Testis (tissue), 3 donors: Measurements from ENCODE around the gene NKAIN2. TPM values are rescaled to one million over a fixed set of nuclear protein-coding genes. Genes with fewer than 3 reads are reported as not detected.

Source experiments
- DNase-seq: peaks from one replicate; pipeline ENCODE4 v3.0.0-alpha.2; 2019
- H3K27ac ChIP-seq, 2 donors: fragments of 200-600 bp; sonication (generic); one replicate each; pipeline ENCODE4 v1.5.1; 2019
- H3K27me3 ChIP-seq: fragments of 200-600 bp; sonication (generic); one replicate; pipeline ENCODE4 v1.5.1; 2019
- H3K36me3 ChIP-seq: fragments of 200-600 bp; sonication (generic); one replicate; pipeline ENCODE4 v1.5.1; 2017; ENCODE audit warnings: low read depth; ENCODE audit errors: missing control alignments
- H3K4me1 ChIP-seq: fragments of 200-600 bp; sonication (generic); one replicate; pipeline ENCODE4 v1.5.1; 2019
- H3K4me3 ChIP-seq, 2 donors: fragments of 200-600 bp; sonication (generic); one replicate each; pipeline ENCODE4 v1.5.1; 2017 to 2019
- H3K9me3 ChIP-seq: fragments of 200-600 bp; sonication (generic); one replicate; pipeline ENCODE4 v1.5.1; 2017
- POLR2A ChIP-seq: fragments of 450-650 bp; IDR thresholded peaks from one replicate; pipeline ENCODE4 v1.6.1; 2017; ENCODE audit warnings: antibody characterized with exemption, mild to moderate bottlenecking, moderate library complexity
- WGBS, 2 donors: methylation state at CpG; one replicate each; pipeline ENCODE4 v1.1.5; 2018; 5-methylcytosine and 5-hydroxymethylcytosine counted together
- intact Hi-C: fragments of 100-400 bp; cut with DNase I; formaldehyde crosslinking; loops from one replicate; pipeline ENCODE4 v1.15.1; 2023; ENCODE audit warnings: low total_unique reads
- polyA plus RNA-seq: library from polyadenylated mRNA; stranded (reverse); fragments of 350-450 nt; fragmentation: Illumina TruSeq; extraction: RNeasy Lipid Tissue Mini Kit (QIAGEN cat#74804); gene quantifications from one replicate; pipeline ENCODE4 v1.2.3, GENCODE V29; 2014; ENCODE audit warnings: low read depth, low replicate concordance; ENCODE audit not compliant: insufficient read depth
- total RNA-seq, 2 donors: library from RNA; depleted of rRNA; stranded (reverse); fragments of >200 nt; gene quantifications; one replicate each; pipeline ENCODE4 v1.2.3, GENCODE V29; 2016
- TF ChIP-seq, protein P1 (sequence below), 3 experiments: fragments of 450-650 bp in 2 of 3; fragments of 200-600 bp in 1 of 3; sonication (generic) in 1 of 3; IDR thresholded peaks; one replicate each; pipeline ENCODE4 v1.5.1; 2016 to 2019; ENCODE audit warnings: antibody characterized with exemption in 3 of 3, mild to moderate bottlenecking in 2 of 3, moderate library complexity in 1 of 3

NKAIN2 gene
- total and polyA plus RNA-seq, 3 donors from 2014 or later: 0.56 to 1.1 (median 0.71) TPM

DNA sequence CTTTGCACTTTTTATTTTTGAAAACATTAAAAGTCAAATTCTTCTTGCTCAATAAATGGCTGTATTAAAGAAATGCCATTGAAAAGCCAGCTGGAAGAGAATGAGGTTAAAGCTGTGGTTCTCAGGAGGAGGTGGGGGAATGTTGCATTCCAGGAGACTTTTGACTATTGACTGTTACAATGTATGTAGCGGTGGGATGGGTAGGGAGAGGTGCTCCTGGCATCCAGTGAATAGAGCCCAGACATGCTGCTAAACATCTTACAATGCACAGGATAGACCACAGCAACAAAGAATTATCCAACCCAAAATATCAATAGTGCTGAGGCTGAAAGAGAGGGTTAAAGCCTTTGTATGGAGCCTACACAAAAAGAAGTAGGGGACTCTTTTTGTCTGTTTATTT, 295.9 kb downstream of the NKAIN2 start:
- intact Hi-C loops: no loop called here
- 69 to 83% methylated on average over 1 of the region's 1 CpG for WGBS, 2 donors

DNA sequence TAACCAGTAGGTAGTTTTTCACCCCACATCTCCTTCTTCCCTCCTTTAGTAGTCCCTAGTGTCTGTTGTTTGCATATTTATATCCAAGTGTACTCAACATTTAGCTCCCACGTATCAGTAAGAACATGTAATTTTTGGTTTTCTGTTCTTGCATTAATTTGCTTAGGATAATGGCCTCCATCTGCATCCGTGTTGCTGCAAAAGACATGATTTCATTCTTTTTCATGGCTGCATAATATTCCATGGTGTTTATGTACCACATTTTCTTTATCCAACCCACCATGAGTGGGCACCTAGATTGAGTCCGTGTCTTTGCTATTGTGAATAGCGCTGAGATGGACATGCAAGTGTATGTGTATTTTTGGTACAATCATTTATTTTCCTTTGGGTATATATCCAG, 306.8 kb downstream of the NKAIN2 start:
- TF ChIP-seq, protein P1, sequence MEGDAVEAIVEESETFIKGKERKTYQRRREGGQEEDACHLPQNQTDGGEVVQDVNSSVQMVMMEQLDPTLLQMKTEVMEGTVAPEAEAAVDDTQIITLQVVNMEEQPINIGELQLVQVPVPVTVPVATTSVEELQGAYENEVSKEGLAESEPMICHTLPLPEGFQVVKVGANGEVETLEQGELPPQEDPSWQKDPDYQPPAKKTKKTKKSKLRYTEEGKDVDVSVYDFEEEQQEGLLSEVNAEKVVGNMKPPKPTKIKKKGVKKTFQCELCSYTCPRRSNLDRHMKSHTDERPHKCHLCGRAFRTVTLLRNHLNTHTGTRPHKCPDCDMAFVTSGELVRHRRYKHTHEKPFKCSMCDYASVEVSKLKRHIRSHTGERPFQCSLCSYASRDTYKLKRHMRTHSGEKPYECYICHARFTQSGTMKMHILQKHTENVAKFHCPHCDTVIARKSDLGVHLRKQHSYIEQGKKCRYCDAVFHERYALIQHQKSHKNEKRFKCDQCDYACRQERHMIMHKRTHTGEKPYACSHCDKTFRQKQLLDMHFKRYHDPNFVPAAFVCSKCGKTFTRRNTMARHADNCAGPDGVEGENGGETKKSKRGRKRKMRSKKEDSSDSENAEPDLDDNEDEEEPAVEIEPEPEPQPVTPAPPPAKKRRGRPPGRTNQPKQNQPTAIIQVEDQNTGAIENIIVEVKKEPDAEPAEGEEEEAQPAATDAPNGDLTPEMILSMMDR (IDR thresholded peaks at IDR 0.05): no peak
- no peak for TF ChIP-seq POLR2A
- intact Hi-C loops: no loop called here

More for the DNA sequence above, 295.9 kb downstream of the NKAIN2 start:
- Histone ChIP-seq H3K36me3 (no peaks in the 10 kb centered on the region), H3K4me1 (no peaks in the 10 kb centered on the region), H3K9me3 (no peaks in the 10 kb centered on the region), H3K27ac (no peak overlapping the region), H3K27me3 (no peaks in the 10 kb centered on the region), H3K4me3 (no peak overlapping the region)
- TF ChIP-seq, protein P1 (IDR thresholded peaks at IDR 0.05): no peak
- TF ChIP-seq POLR2A: no peak
- DNase-seq: no peak

DNA sequence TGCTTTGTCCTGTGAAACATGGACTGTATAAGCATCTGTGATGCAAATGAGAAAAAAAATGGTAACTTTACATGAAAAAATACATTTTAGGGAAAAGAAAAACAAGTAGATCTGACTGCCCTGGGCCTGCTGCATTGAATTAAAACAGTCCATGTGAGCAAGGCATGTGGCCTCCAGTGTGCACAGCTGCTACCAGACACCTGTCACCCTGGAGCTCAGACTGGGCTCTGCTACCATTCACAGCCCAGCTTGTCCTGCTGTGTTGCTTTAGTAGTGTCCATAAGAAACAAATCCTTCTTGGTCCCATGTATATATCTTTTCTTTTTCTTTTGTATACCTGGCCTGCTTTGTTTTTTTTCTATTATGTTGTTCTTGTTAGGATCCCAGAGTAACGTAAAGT, 315.9 kb downstream of the NKAIN2 start:
- 76 to 89% methylated on average over 1 of the region's 1 CpG for WGBS, 2 donors
- Histone ChIP-seq H3K4me1 (no peaks in the 10 kb centered on the region), H3K9me3 (no peaks in the 10 kb centered on the region), H3K36me3 (no peaks in the 10 kb centered on the region), H3K4me3 (no peak overlapping the region), H3K27ac (no peak overlapping the region), H3K27me3 (no peaks in the 10 kb centered on the region)
- TF ChIP-seq, protein P1 (IDR thresholded peaks at IDR 0.05): no peak
- no peak for TF ChIP-seq POLR2A
- DNase-seq: no peak
- intact Hi-C loops: no loop called here

More for the DNA sequence above, 306.8 kb downstream of the NKAIN2 start:
- no peaks in the 10 kb centered on the region for H3K9me3 ChIP-seq
- H3K4me3 ChIP-seq: no peak overlapping the region
- no peak overlapping the region for H3K27ac ChIP-seq
- WGBS, 2 donors: 72 to 73% methylated on average over 4 of the region's 4 CpGs
- H3K27me3 ChIP-seq: no peaks in the 10 kb centered on the region
- H3K4me1 ChIP-seq: no peaks in the 10 kb centered on the region
- no peaks in the 10 kb centered on the region for H3K36me3 ChIP-seq
- no peak for DNase-seq

DNA sequence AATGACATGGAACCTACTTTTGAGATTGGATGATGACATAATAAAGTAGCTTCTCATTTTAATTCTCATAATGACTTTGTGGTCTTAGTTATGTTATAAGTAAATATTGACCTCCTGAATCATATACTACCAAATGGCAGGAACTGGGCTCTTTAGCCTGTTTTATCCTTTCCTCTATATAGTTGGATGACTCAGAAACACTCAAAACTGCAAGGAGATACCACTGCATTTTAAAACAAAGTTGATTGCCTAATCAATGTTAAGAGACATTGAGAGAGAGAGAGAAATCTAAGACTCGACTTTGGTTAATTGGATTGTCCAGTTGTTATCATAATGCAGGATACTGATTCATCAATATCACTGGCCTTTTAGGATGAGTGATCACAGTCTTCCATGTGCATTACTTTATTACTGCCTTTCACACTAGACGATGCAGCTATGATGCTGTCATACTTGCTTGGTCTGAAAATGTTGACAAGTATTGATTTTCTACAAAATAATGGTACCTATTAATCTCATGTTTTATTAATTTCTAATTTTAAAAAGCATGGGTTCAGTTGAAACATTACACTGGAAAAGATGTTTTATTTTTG, 320.0 kb downstream of the NKAIN2 start:
- 81 to 82% methylated on average over 2 of the region's 2 CpGs for WGBS, 2 donors
- H3K27ac ChIP-seq: no peak overlapping the region
- no peak for DNase-seq
- no peaks in the 10 kb centered on the region for H3K27me3 ChIP-seq
- no peaks in the 10 kb centered on the region for H3K36me3 ChIP-seq
- no peaks in the 10 kb centered on the region for H3K4me1 ChIP-seq
- no peaks in the 10 kb centered on the region for H3K9me3 ChIP-seq
- TF ChIP-seq POLR2A: no peak
- intact Hi-C loops: no loop called here
- H3K4me3 ChIP-seq: no peak overlapping the region

DNA sequence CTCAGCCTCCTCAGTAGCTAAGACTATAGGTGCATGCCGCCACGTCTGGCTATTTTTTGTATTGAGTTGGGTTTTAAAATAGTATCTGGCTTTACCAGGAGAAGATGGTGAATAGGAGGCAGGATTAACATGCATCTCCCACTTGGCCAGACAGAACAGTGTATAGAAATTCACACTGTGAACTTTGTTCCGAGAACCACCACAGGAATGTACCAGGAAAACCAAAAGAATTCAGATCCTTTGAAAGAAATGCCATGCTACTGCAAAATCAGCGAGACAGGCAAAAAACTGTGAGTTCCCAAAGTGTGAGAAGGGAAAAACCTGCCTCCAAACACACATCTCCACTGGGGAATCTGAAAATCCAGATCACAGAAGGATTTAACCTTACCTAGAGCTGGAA, 327.6 kb downstream of the NKAIN2 start:
- TF ChIP-seq, protein P1 (IDR thresholded peaks at IDR 0.05): no peak
- no peak for TF ChIP-seq POLR2A
- H3K27me3 ChIP-seq: no peaks in the 10 kb centered on the region
- no peaks in the 10 kb centered on the region for H3K4me1 ChIP-seq
- DNase-seq: no peak
- intact Hi-C loops: no loop called here
- H3K9me3 ChIP-seq: no peaks in the 10 kb centered on the region
- H3K36me3 ChIP-seq: no peaks in the 10 kb centered on the region
- no peak overlapping the region for H3K4me3 ChIP-seq
- no peak overlapping the region for H3K27ac ChIP-seq
- WGBS, 2 donors: 85 to 91% methylated on average over 4 of the region's 4 CpGs
